HepG2 (cell line): ENCODE measurements around the gene IFNL1. TPM values are rescaled to one million over a fixed set of nuclear protein-coding genes. Genes with fewer than 3 reads are reported as not detected.

Source experiments
- ATAC-seq: fragments of 200-7000 bp; cut with Tn5 transposase; 3 replicates; pipeline ENCODE4 v1.9.1; 2020; ENCODE audit warnings: mild to moderate bottlenecking, moderate library complexity
- BruUV-seq: library from RNA; stranded (reverse); fragments of 400-500 nt; replicated peaks from 2 replicates; lab custom pipeline; 2021; lab: Mats Ljungman, UMichigan
- CTCF ChIA-PET: fragments of 300-600 bp; formaldehyde crosslinking; extraction: SDS; loops from one replicate; lab custom pipeline; 2021; ENCODE audit warnings: low total read pairs, inconsistent platforms, low intra/inter-chr PET ratio; lab: Yijun Ruan, JAX
- POLR2A ChIA-PET: fragments of 350-600 bp; sonication (Branson Sonifier 250); formaldehyde crosslinking; loops from one replicate; lab custom pipeline; 2020; ENCODE audit warnings: antibody characterized with exemption, inconsistent platforms; lab: Yijun Ruan, JAX
- DNase-seq: peaks from one replicate; pipeline ENCODE4 v3.0.0-alpha.2; 2015; ENCODE audit warnings: low spot score
- FAIRE-seq: peaks from 3 replicates; lab custom pipeline; 2011; peaks lifted over from hg19 to GRCh38; lab: Jason Lieb, UNC
- H2AFZ ChIP-seq: one replicate; pipeline ENCODE4 v1.6.1; 2011; ENCODE audit warnings: low read length, inconsistent platforms
- H3K27ac ChIP-seq: fragments of 300-600 bp; 3 replicates; pipeline ENCODE4 v1.8.0; 2011; ENCODE audit warnings: mixed run types, mild to moderate bottlenecking, mixed read lengths, low read length, inconsistent platforms; ENCODE audit not compliant: insufficient read depth; ENCODE audit errors: extremely low read length
- H3K27me3 ChIP-seq, 2 experiments: fragments of 200-600 bp in 1 of 2; 2 replicates in 1 of 2; 3 replicates in 1 of 2; pipeline versions ENCODE4 v1.6.0 to v1.8.0; 2011; ENCODE audit warnings: low read length in 2 of 2, mild to moderate bottlenecking in 2 of 2, moderate library complexity in 2 of 2, inconsistent platforms in 1 of 2; ENCODE audit not compliant: insufficient read depth in 2 of 2, control insufficient read depth in 1 of 2
- H3K36me3 ChIP-seq, 2 experiments: fragments of 200-600 bp in 1 of 2; replicated peaks in 1 of 2; 2 replicates in 1 of 2; 3 replicates in 1 of 2; pipeline versions ENCODE4 v1.5.1 to v1.8.0; 2011; ENCODE audit warnings: low read length in 2 of 2, inconsistent platforms in 1 of 2; ENCODE audit not compliant: insufficient read depth in 2 of 2, control insufficient read depth in 1 of 2
- H3K4me1 ChIP-seq: 2 replicates; pipeline ENCODE4 v1.5.1; 2012; ENCODE audit warnings: low read length, inconsistent platforms; ENCODE audit not compliant: insufficient read depth
- H3K4me2 ChIP-seq: 2 replicates; pipeline ENCODE4 v1.6.0; 2011; ENCODE audit warnings: low read depth, low read length, inconsistent platforms
- H3K4me3 ChIP-seq, 3 experiments: fragments of 200-600 bp in 1 of 3; sonication (generic), shearing (Covaris generic) in 1 of 3; replicated peaks in 1 of 3; 2 replicates each; pipeline ENCODE4 v1.5.1; 2011 to 2016; ENCODE audit warnings: low read length in 3 of 3, inconsistent platforms in 2 of 3, low read depth in 2 of 3, mild to moderate bottlenecking in 2 of 3, control low read depth in 1 of 3, mixed read lengths in 1 of 3; ENCODE audit not compliant: insufficient read depth in 1 of 3
- H3K79me2 ChIP-seq: one replicate; pipeline ENCODE4 v1.6.1; 2011; ENCODE audit warnings: low read length, inconsistent platforms; ENCODE audit not compliant: insufficient read depth
- H3K9ac ChIP-seq: 2 replicates; pipeline ENCODE4 v1.6.0; 2011; ENCODE audit warnings: mild to moderate bottlenecking, low read depth, low read length, inconsistent platforms; ENCODE audit not compliant: insufficient read depth
- H3K9me3 ChIP-seq: 2 replicates; pipeline ENCODE4 v1.5.1; 2012; ENCODE audit warnings: mild to moderate bottlenecking, low read length
- H4K20me1 ChIP-seq: 2 replicates; pipeline ENCODE4 v1.6.0; 2011; ENCODE audit warnings: inconsistent platforms, mild to moderate bottlenecking, low read length, moderate library complexity; ENCODE audit not compliant: insufficient read depth
- MIER2 ChIP-seq: IDR thresholded peaks from 2 replicates; pipeline ENCODE4 v1.6.1; 2016; ENCODE audit warnings: missing biosample characterization, missing genetic modification reagents
- SP1 ChIP-seq, 2 experiments: fragments of 450-650 bp in 1 of 2; sonication (generic) in 1 of 2; formaldehyde crosslinking in 1 of 2; IDR thresholded peaks; 2 replicates each; pipeline versions ENCODE4 v1.4.0 to v1.6.1; 2016 to 2020; ENCODE audit warnings: missing genetic modification reagents in 1 of 2
- SPEN ChIP-seq: sonication (generic); formaldehyde crosslinking; IDR thresholded peaks from 2 replicates; pipeline ENCODE4 v1.5.1; 2020; ENCODE audit warnings: low read depth, mild to moderate bottlenecking, missing genetic modification reagents
- TBP ChIP-seq: sonication (generic); formaldehyde crosslinking; IDR thresholded peaks from 2 replicates; pipeline ENCODE4 v1.5.0; 2020; ENCODE audit warnings: missing genetic modification reagents
- TRIM22 ChIP-seq: fragments of 450-650 bp; IDR thresholded peaks from 2 replicates; pipeline ENCODE4 v1.6.1; 2017
- ZNF607 ChIP-seq: sonication (generic); formaldehyde crosslinking; IDR thresholded peaks from 2 replicates; pipeline ENCODE4 v1.5.1; 2020; ENCODE audit warnings: missing genetic modification reagents, mild to moderate bottlenecking, borderline replicate concordance
- ZNF768 ChIP-seq: sonication (generic); formaldehyde crosslinking; IDR thresholded peaks from 2 replicates; pipeline ENCODE4 v1.4.0; 2020; ENCODE audit warnings: missing genetic modification reagents
- ZNF772 ChIP-seq: sonication (generic); formaldehyde crosslinking; IDR thresholded peaks from 2 replicates; pipeline ENCODE4 v1.5.0; 2020; ENCODE audit warnings: mild to moderate bottlenecking, missing genetic modification reagents
- ZNF839 ChIP-seq: sonication (generic); formaldehyde crosslinking; IDR thresholded peaks from 2 replicates; pipeline ENCODE4 v1.4.0; 2020; ENCODE audit warnings: missing genetic modification reagents, mild to moderate bottlenecking, borderline replicate concordance
- ZSCAN31 ChIP-seq: sonication (generic); formaldehyde crosslinking; IDR thresholded peaks from 2 replicates; pipeline ENCODE4 v1.5.0; 2020; ENCODE audit warnings: low read depth, mild to moderate bottlenecking, missing genetic modification reagents
- WGBS: methylation state at CpG from one replicate; pipeline ENCODE4 v1.1.6; 2017; ENCODE audit warnings: low lambda C conversion rate; 5-methylcytosine and 5-hydroxymethylcytosine counted together
- in situ Hi-C: cut with HindIII; loops from 2 replicates; pipeline ENCODE4 v1.10.0; 2017; ENCODE audit warnings: low pct_unique_long_range_greater_than_20kb; ENCODE audit not compliant: extremely low pct_ligation_motif_present
- intact Hi-C: fragments of 100-400 bp; cut with micrococcal nuclease; formaldehyde crosslinking; loops from one replicate; pipeline ENCODE4 v1.10.0; 2022; ENCODE audit not compliant: unreplicated experiment
- polyA plus RNA-seq, 8 experiments: library from polyadenylated mRNA; depleted of rRNA in 3 of 8; stranded (reverse) in 7 of 8; unstranded in 1 of 8; fragments of >200 nt; fragmentation: Illumina TruSeq in 4 of 8; extraction: Trizol in 4 of 8; gene quantifications; 2 replicates each; pipeline versions ENCODE4 v1.2.1 to v1.2.3, GENCODE V29; 2011 to 2016; ENCODE audit warnings: low read depth in 4 of 8, missing spikeins in 1 of 8, mixed read lengths in 1 of 8; ENCODE audit not compliant: insufficient read depth in 1 of 8
- small RNA-seq, 3 experiments: library from RNA; depleted of rRNA; stranded (forward); fragments of <200 nt; gene quantifications; one replicate each; pipeline ENCODE3, GENCODE V24; 2012; ENCODE audit warnings: low read depth in 2 of 3, low replicate concordance in 1 of 3; ENCODE audit not compliant: insufficient read length in 3 of 3, insufficient read depth in 2 of 3
- total RNA-seq, 5 experiments: library from RNA; depleted of rRNA; stranded (reverse); fragments of >200 nt; fragmentation: Illumina TruSeq; extraction: Trizol; gene quantifications; 2 replicates each; pipeline ENCODE4 v1.2.3, GENCODE V29; 2016; ENCODE audit warnings: low read depth in 1 of 5

IFNL1 gene
- total and polyA plus RNA-seq, 2 of the 13 experiments (the other 11 are each of a cell fraction or from before 2014, with no cell fraction given), result not detected

GRCh38 chr19:39347332-39348164 is 51.3 kb downstream of the IFNL1 start:
- Histone ChIP-seq H3K79me2 (peaks cover 41% of the 10 kb centered on the region), H3K27me3 (no peaks in the 10 kb centered on the region), H3K4me1 (peaks cover 36% of the 10 kb centered on the region), H3K4me2 (no peak overlapping the region), H3K9me3 (no peaks in the 10 kb centered on the region), H3K4me3 (no peak overlapping the region), H3K36me3 (peaks cover 3 to 46% of the 10 kb centered on the region in 2 experiments; a peak in 4 of 5 replicates), H3K27ac (no peak overlapping the region), H2AFZ (no peak overlapping the region), H3K9ac (no peak overlapping the region), H4K20me1 (no peaks in the 10 kb centered on the region; the same call in none of the 2 replicates)
- DNase-seq (no peak), ATAC-seq (no peak), FAIRE-seq (no peak)
- ChIA-PET CTCF (no interaction called here), POLR2A (interaction anchor here (0.8 to 1.2 kb wide), 2 partner anchors 54 to 88 kb away, joined by 3 read pairs; partner anchors contain the start of gene RPS16)
- WGBS, result 97% methylated on average over 4 of the region's 4 CpGs
- intact Hi-C loops, result no loop called here
- in situ Hi-C loops, result no loop called here
- BruUV-seq, result no TSS peak
- TF ChIP-seq TBP, result no peak
- TF ChIP-seq ZSCAN31 (CRISPR knock-in tag), result no peak
- no peak for TF ChIP-seq TRIM22
- no peak for TF ChIP-seq ZNF768 (CRISPR knock-in tag)
- no peak for TF ChIP-seq ZNF772 (CRISPR knock-in tag)
- TF ChIP-seq ZNF839 (CRISPR knock-in tag), result no peak
- TF ChIP-seq SPEN (CRISPR knock-in tag), result no peak
- TF ChIP-seq ZNF607 (CRISPR knock-in tag), result no peak
- no peak for TF ChIP-seq MIER2 (CRISPR knock-in tag)
- no peak for TF ChIP-seq SP1 (IDR thresholded peaks at IDR 0.05)
- no peak for TF ChIP-seq SP1 (CRISPR knock-in tag; IDR thresholded peaks at IDR 0.05)

Small RNAs within 50 kb of the gene (small RNA-seq; reads per million reads assigned to genes)
- gene AC011445.2, result 0 reads per million in 3 experiments

Other genes with a start within 250 kb of the IFNL1 start
- gene ACP7, start 212.0 kb upstream of the IFNL1 start, total RNA-seq (2016; rRNA removed; fragmentation: Illumina TruSeq; extraction: Trizol), result not detected in 2 replicates
- gene ACP7, start 212.0 kb upstream of the IFNL1 start, polyA plus RNA-seq (2011; rRNA removed), result 0.03 TPM in 1 of 2 replicates, not detected in the other
- 9.5 and 11.6 TPM in 2 replicates for gene PAK4, start 170.6 kb upstream of the IFNL1 start, total RNA-seq (2016; rRNA removed; fragmentation: Illumina TruSeq; extraction: Trizol)
- 17.8 and 17.9 TPM in 2 replicates for gene PAK4, start 170.6 kb upstream of the IFNL1 start, polyA plus RNA-seq (2011; rRNA removed)
- gene NCCRP1, start 99.4 kb upstream of the IFNL1 start, total RNA-seq (2016; rRNA removed; fragmentation: Illumina TruSeq; extraction: Trizol), result not detected in 2 replicates
- gene NCCRP1, start 99.4 kb upstream of the IFNL1 start, polyA plus RNA-seq (2011; rRNA removed), result not detected in 2 replicates
- gene SYCN, start 92.1 kb upstream of the IFNL1 start, total RNA-seq (2016; rRNA removed; fragmentation: Illumina TruSeq; extraction: Trizol), result not detected in 2 replicates
- not detected in 2 replicates for gene SYCN, start 92.1 kb upstream of the IFNL1 start, polyA plus RNA-seq (2011; rRNA removed)
- gene IFNL3, start 51.4 kb upstream of the IFNL1 start, total RNA-seq (2016; rRNA removed; fragmentation: Illumina TruSeq; extraction: Trizol), result not detected in 2 replicates
- gene IFNL3, start 51.4 kb upstream of the IFNL1 start, polyA plus RNA-seq (2011; rRNA removed), result not detected in 2 replicates
- not detected in 2 replicates for gene IFNL4, start 47.6 kb upstream of the IFNL1 start, total RNA-seq (2016; rRNA removed; fragmentation: Illumina TruSeq; extraction: Trizol)
- not detected in 2 replicates for gene IFNL4, start 47.6 kb upstream of the IFNL1 start, polyA plus RNA-seq (2011; rRNA removed)
- not detected in 2 replicates for gene IFNL2, start 28.0 kb upstream of the IFNL1 start, total RNA-seq (2016; rRNA removed; fragmentation: Illumina TruSeq; extraction: Trizol)
- not detected in 2 replicates for gene IFNL2, start 28.0 kb upstream of the IFNL1 start, polyA plus RNA-seq (2011; rRNA removed)
- gene LRFN1, start 24.5 kb downstream of the IFNL1 start, total RNA-seq (2016; rRNA removed; fragmentation: Illumina TruSeq; extraction: Trizol), result 0.04 TPM in 1 of 2 replicates, not detected in the other
- 0.07 TPM in 1 of 2 replicates, not detected in the other for gene LRFN1, start 24.5 kb downstream of the IFNL1 start, polyA plus RNA-seq (2011; rRNA removed)
- 1.1 TPM in 1 of 2 replicates, not detected in the other for gene GMFG, start 39.6 kb downstream of the IFNL1 start, total RNA-seq (2016; rRNA removed; fragmentation: Illumina TruSeq; extraction: Trizol)
- gene GMFG, start 39.6 kb downstream of the IFNL1 start, polyA plus RNA-seq (2011; rRNA removed), result 7.5 and 7.9 TPM in 2 replicates
- gene SAMD4B, start 46.0 kb downstream of the IFNL1 start, total RNA-seq (2016; rRNA removed; fragmentation: Illumina TruSeq; extraction: Trizol), result 26.0 and 29.1 TPM in 2 replicates
- 31.8 and 37.7 TPM in 2 replicates for gene SAMD4B, start 46.0 kb downstream of the IFNL1 start, polyA plus RNA-seq (2011; rRNA removed)
- gene PAF1, start 94.7 kb downstream of the IFNL1 start, total RNA-seq (2016; rRNA removed; fragmentation: Illumina TruSeq; extraction: Trizol), result 30.2 and 31.0 TPM in 2 replicates
- 30.3 and 31.1 TPM in 2 replicates for gene PAF1, start 94.7 kb downstream of the IFNL1 start, polyA plus RNA-seq (2011; rRNA removed)
- gene MED29, start 95.0 kb downstream of the IFNL1 start, total RNA-seq (2016; rRNA removed; fragmentation: Illumina TruSeq; extraction: Trizol), result 14.0 and 18.1 TPM in 2 replicates
- 19.7 and 23.7 TPM in 2 replicates for gene MED29, start 95.0 kb downstream of the IFNL1 start, polyA plus RNA-seq (2011; rRNA removed)
- gene ZFP36, start 110.4 kb downstream of the IFNL1 start, total RNA-seq (2016; rRNA removed; fragmentation: Illumina TruSeq; extraction: Trizol), result 0.81 and 1.7 TPM in 2 replicates
- 1.4 and 2.1 TPM in 2 replicates for gene ZFP36, start 110.4 kb downstream of the IFNL1 start, polyA plus RNA-seq (2011; rRNA removed)
- 3.6 and 5.2 TPM in 2 replicates for gene PLEKHG2, start 116.3 kb downstream of the IFNL1 start, total RNA-seq (2016; rRNA removed; fragmentation: Illumina TruSeq; extraction: Trizol)
- 6.8 and 7.8 TPM in 2 replicates for gene PLEKHG2, start 116.3 kb downstream of the IFNL1 start, polyA plus RNA-seq (2011; rRNA removed)
- 488 and 790 TPM in 2 replicates for gene RPS16, start 139.5 kb downstream of the IFNL1 start, total RNA-seq (2016; rRNA removed; fragmentation: Illumina TruSeq; extraction: Trizol)
- 2,583 and 2,596 TPM in 2 replicates for gene RPS16, start 139.5 kb downstream of the IFNL1 start, polyA plus RNA-seq (2011; rRNA removed)
- gene SUPT5H, start 149.2 kb downstream of the IFNL1 start, total RNA-seq (2016; rRNA removed; fragmentation: Illumina TruSeq; extraction: Trizol), result 34.9 and 48.2 TPM in 2 replicates
- 49.0 and 51.7 TPM in 2 replicates for gene SUPT5H, start 149.2 kb downstream of the IFNL1 start, polyA plus RNA-seq (2011; rRNA removed)
- gene TIMM50, start 184.4 kb downstream of the IFNL1 start, total RNA-seq (2016; rRNA removed; fragmentation: Illumina TruSeq; extraction: Trizol), result 89.1 and 91.1 TPM in 2 replicates
- gene TIMM50, start 184.4 kb downstream of the IFNL1 start, polyA plus RNA-seq (2011; rRNA removed), result 90.0 and 92.5 TPM in 2 replicates
- 0.35 and 0.53 TPM in 2 replicates for gene DLL3, start 202.5 kb downstream of the IFNL1 start, total RNA-seq (2016; rRNA removed; fragmentation: Illumina TruSeq; extraction: Trizol)
- 0.55 and 0.60 TPM in 2 replicates for gene DLL3, start 202.5 kb downstream of the IFNL1 start, polyA plus RNA-seq (2011; rRNA removed)
- not detected in 2 replicates for gene SELENOV, start 218.7 kb downstream of the IFNL1 start, total RNA-seq (2016; rRNA removed; fragmentation: Illumina TruSeq; extraction: Trizol)
- not detected in 2 replicates for gene SELENOV, start 218.7 kb downstream of the IFNL1 start, polyA plus RNA-seq (2011; rRNA removed)
- gene EID2B, start 236.4 kb downstream of the IFNL1 start, total RNA-seq (2016; rRNA removed; fragmentation: Illumina TruSeq; extraction: Trizol), result 3.6 and 3.7 TPM in 2 replicates
- 2.2 and 2.5 TPM in 2 replicates for gene EID2B, start 236.4 kb downstream of the IFNL1 start, polyA plus RNA-seq (2011; rRNA removed)
- gene EID2, start 243.8 kb downstream of the IFNL1 start, total RNA-seq (2016; rRNA removed; fragmentation: Illumina TruSeq; extraction: Trizol), result 13.8 and 14.1 TPM in 2 replicates
- 3.7 and 5.1 TPM in 2 replicates for gene EID2, start 243.8 kb downstream of the IFNL1 start, polyA plus RNA-seq (2011; rRNA removed)